SK-N-SH (cell line): Measurements from ENCODE around the gene RAPGEF3.

ENCODE experiments used
- EP300 ChIP-seq, 2 experiments: IDR thresholded peaks; 2 replicates each; pipeline versions ENCODE4 v1.4.0 to v1.6.1; 2012; ENCODE audit warnings: borderline replicate concordance in 1 of 2, low read depth in 1 of 2, low read length in 1 of 2
- EZH2phosphoT487 ChIP-seq: fragments of 200-600 bp; sonication (generic); IDR thresholded peaks from 2 replicates; pipeline ENCODE4 v1.6.1; 2017; ENCODE audit warnings: low read depth, mixed run types, mild to moderate bottlenecking, antibody characterized with exemption, moderate library complexity, borderline replicate concordance
- FOXM1 ChIP-seq: IDR thresholded peaks from 2 replicates; pipeline ENCODE4 v1.4.0; 2012; ENCODE audit warnings: low read depth, mild to moderate bottlenecking
- MAX ChIP-seq: IDR thresholded peaks from 2 replicates; pipeline ENCODE4 v1.4.0; 2012; ENCODE audit warnings: low read depth
- POLR2AphosphoS5 ChIP-seq: IDR thresholded peaks from 2 replicates; pipeline ENCODE4 v1.6.1; 2012; ENCODE audit warnings: low read depth, low read length
- RFX5 ChIP-seq: IDR thresholded peaks from 2 replicates; pipeline ENCODE4 v1.6.1; 2012; ENCODE audit warnings: mild to moderate bottlenecking, improper control_type of control experiment, low read length
- SIN3A ChIP-seq: IDR thresholded peaks from 2 replicates; pipeline ENCODE4 v1.6.1; 2012; ENCODE audit warnings: low read depth, mild to moderate bottlenecking, low read length, moderate library complexity, borderline replicate concordance
- TAF1 ChIP-seq: IDR thresholded peaks from 2 replicates; pipeline ENCODE4 v1.6.1; 2012; ENCODE audit warnings: low read depth, mild to moderate bottlenecking, low read length, moderate library complexity, borderline replicate concordance
- TEAD4 ChIP-seq: IDR thresholded peaks from 2 replicates; pipeline ENCODE4 v1.4.0; 2012; ENCODE audit warnings: mild to moderate bottlenecking, borderline replicate concordance; ENCODE audit not compliant: insufficient read depth
- YY1 ChIP-seq: IDR thresholded peaks from 2 replicates; pipeline ENCODE4 v1.4.0; 2012; ENCODE audit warnings: low read depth, mild to moderate bottlenecking
- TF ChIP-seq, protein P1 (sequence below): IDR thresholded peaks from 2 replicates; pipeline ENCODE4; 2012

- TF ChIP-seq RFX5 (no peak), YY1 (no peak), SIN3A (no peak), EZH2phosphoT487 (no peak), POLR2AphosphoS5 (no peak), FOXM1 (no peak), TAF1 (no peak), TEAD4 (no peak), MAX (no peak), EP300 (IDR thresholded peaks at IDR 0.05; ENCODE audit: borderline replicate concordance in 1 of 2, low read depth in 1 of 2, low read length in 1 of 2) (no peak)
- TF ChIP-seq, protein P1, sequence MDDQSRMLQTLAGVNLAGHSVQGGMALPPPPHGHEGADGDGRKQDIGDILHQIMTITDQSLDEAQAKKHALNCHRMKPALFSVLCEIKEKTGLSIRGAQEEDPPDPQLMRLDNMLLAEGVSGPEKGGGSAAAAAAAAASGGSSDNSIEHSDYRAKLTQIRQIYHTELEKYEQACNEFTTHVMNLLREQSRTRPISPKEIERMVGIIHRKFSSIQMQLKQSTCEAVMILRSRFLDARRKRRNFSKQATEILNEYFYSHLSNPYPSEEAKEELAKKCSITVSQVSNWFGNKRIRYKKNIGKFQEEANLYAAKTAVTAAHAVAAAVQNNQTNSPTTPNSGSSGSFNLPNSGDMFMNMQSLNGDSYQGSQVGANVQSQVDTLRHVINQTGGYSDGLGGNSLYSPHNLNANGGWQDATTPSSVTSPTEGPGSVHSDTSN, result no peak
Observed at GRCh38 chr12:47717046-47717442, 41.6 kb downstream of the RAPGEF3 start.
